ENCODE measurements around the gene SMG9.
"Not testable (repeated sequence)": the region's sequence is repeated elsewhere in the genome, so short reads cannot be mapped to it uniquely, and the experiment has no call there.

SMG9 gene

GRCh38 chr19:43779147-43779819 is 24.5 kb upstream of the SMG9 start:
- Histone ChIP-seq H3K36me3 (ENCODE audit: control insufficient read depth, insufficient read depth, low read length) (no peaks in the 10 kb centered on the region), H3K4me3 (ENCODE audit: low read depth, low read length) (no peak overlapping the region), H3K27ac (ENCODE audit: low read depth, low read length) (no peak overlapping the region), H3K27me3 (ENCODE audit: control insufficient read depth, insufficient read depth, low read length) (peaks cover 25% of the 10 kb centered on the region), H3K9ac (ENCODE audit: low read length) (no peak overlapping the region), H3K4me1 (ENCODE audit: control insufficient read depth, insufficient read depth, low read length) (peaks cover 30% of the 10 kb centered on the region), H3K9me3 (ENCODE audit: control insufficient read depth, insufficient read depth, low read depth, low read length) (no peaks in the 10 kb centered on the region)

DNA sequence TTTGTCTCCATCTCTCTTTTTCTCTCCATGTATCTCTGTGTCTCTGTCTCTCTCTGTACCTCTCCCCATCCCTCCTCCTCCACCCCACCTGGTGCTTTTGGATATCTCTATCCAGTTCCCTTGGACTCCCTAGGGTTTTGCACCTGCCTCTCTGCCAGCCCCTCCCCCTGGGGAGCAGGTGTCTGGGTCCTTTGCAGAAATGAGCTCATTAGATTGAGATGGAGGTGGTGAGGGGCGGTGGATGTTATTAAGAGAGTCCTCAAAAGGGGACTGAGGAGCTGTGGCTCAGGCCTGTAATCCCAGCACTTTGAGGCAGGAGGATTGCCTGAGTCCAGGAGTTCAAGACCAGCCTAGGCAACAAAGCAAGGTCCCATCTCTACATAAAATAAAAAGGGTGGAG is 23.9 kb upstream of the SMG9 start:
- H3K4me3 ChIP-seq (ENCODE audit: low read depth, low read length): no peak overlapping the region
- no peaks in the 10 kb centered on the region for H3K9me3 ChIP-seq (ENCODE audit: control insufficient read depth, insufficient read depth, low read depth, low read length)
- peaks cover 34% of the 10 kb centered on the region for H3K4me1 ChIP-seq (ENCODE audit: control insufficient read depth, insufficient read depth, low read length)
- no peaks in the 10 kb centered on the region for H3K36me3 ChIP-seq (ENCODE audit: control insufficient read depth, insufficient read depth, low read length)
- no peak overlapping the region for H3K27ac ChIP-seq (ENCODE audit: low read depth, low read length)
- H3K9ac ChIP-seq (ENCODE audit: low read length): no peak overlapping the region
- H3K27me3 ChIP-seq (ENCODE audit: control insufficient read depth, insufficient read depth, low read length): peaks cover 32% of the 10 kb centered on the region

- no peaks in the 10 kb centered on the region for H3K9me3 ChIP-seq (ENCODE audit: control insufficient read depth, insufficient read depth, low read depth, low read length)
- H3K27me3 ChIP-seq (ENCODE audit: control insufficient read depth, insufficient read depth, low read length): peaks cover 46% of the 10 kb centered on the region
- no peaks in the 10 kb centered on the region for H3K36me3 ChIP-seq (ENCODE audit: control insufficient read depth, insufficient read depth, low read length)
- H3K9ac ChIP-seq (ENCODE audit: low read length): no peak overlapping the region
- H3K27ac ChIP-seq (ENCODE audit: low read depth, low read length): no peak overlapping the region
- no peak overlapping the region for H3K4me3 ChIP-seq (ENCODE audit: low read depth, low read length)
- peaks cover 39% of the 10 kb centered on the region for H3K4me1 ChIP-seq (ENCODE audit: control insufficient read depth, insufficient read depth, low read length)
Measured at GRCh38 chr19:43777163-43777695, 22.5 kb upstream of the SMG9 start.

DNA sequence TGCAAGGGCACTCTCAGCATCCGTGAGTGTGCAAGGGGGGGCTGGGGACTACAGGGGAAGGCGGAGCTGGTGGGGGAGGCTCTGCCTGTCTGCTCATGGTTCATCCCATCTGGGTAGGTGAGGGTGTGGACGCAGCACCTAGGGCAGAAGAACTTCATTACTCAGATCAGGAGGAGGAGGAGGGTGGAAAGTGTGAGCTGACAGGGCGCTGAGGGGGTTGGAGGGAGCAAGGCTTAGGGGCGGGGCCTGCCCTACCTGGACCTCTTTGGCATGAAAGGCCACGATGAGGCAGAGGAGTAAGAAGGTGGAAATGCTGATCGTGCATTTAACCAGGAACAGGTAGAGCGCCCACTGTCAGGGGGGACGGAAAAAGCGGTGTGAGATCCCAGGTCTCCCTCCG is 21.5 kb upstream of the SMG9 start:
- Histone ChIP-seq H3K4me3 (ENCODE audit: low read depth, low read length) (no peak overlapping the region), H3K27ac (ENCODE audit: low read depth, low read length) (no peak overlapping the region), H3K36me3 (ENCODE audit: control insufficient read depth, insufficient read depth, low read length) (no peaks in the 10 kb centered on the region), H3K27me3 (ENCODE audit: control insufficient read depth, insufficient read depth, low read length) (peaks cover 55% of the 10 kb centered on the region), H3K9ac (ENCODE audit: low read length) (no peak overlapping the region), H3K9me3 (ENCODE audit: control insufficient read depth, insufficient read depth, low read depth, low read length) (no peaks in the 10 kb centered on the region), H3K4me1 (ENCODE audit: control insufficient read depth, insufficient read depth, low read length) (peaks cover 39% of the 10 kb centered on the region)

DNA sequence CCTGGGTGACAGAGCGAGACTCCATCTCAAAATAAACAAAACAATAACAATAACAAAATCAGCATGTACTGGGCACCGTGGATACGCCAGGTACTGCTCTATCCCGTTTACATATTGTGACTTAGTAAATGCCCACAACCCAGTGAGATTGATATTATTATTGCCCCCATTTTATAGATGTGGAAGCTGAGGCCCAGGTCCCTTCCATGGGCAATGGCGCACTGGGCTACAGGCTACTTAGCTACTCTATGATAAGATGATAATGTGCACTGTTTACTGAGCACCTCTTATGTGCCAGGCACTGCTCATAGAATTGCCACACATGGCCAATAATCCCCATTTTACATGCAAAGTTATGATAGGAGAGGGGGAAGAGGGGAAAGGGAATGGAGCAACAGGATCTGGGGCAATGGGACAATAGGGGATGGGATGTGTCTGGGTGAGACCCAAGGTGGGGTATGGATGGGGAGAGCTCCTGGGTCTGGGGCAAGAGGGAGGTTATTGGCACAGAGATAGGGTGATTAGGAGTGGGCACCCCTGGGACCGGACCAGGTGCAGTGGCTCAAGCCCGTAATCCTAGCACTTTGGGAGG is 20.6 kb upstream of the SMG9 start:
- H3K4me1 ChIP-seq (ENCODE audit: control insufficient read depth, insufficient read depth, low read length): peaks cover 39% of the 10 kb centered on the region
- no peak overlapping the region for H3K4me3 ChIP-seq (ENCODE audit: low read depth, low read length)
- no peaks in the 10 kb centered on the region for H3K36me3 ChIP-seq (ENCODE audit: control insufficient read depth, insufficient read depth, low read length)
- H3K27ac ChIP-seq (ENCODE audit: low read depth, low read length): no peak overlapping the region
- H3K27me3 ChIP-seq (ENCODE audit: control insufficient read depth, insufficient read depth, low read length): peaks cover 64% of the 10 kb centered on the region
- H3K9ac ChIP-seq (ENCODE audit: low read length): no peak overlapping the region
- H3K9me3 ChIP-seq (ENCODE audit: control insufficient read depth, insufficient read depth, low read depth, low read length): no peaks in the 10 kb centered on the region

DNA sequence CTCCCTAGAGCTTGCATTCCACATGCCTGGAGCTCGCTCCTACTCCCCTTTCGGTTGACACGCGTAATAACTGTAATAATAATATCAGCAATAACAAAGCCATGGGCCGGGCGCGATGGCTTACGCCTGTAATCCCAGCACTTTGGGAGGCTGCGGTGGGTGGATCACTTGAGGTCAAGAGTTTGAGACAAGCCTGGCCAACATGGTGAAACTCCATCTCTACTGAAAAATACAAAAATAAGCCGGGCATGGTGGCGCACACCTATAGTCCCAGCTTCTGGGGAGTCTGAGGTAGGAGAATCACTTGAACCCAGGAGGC is 20.1 kb upstream of the SMG9 start:
- not testable (repeated sequence) for H3K9me3 ChIP-seq (ENCODE audit: control insufficient read depth, insufficient read depth, low read depth, low read length); H3K36me3 ChIP-seq (ENCODE audit: control insufficient read depth, insufficient read depth, low read length); H3K27ac ChIP-seq (ENCODE audit: low read depth, low read length); H3K9ac ChIP-seq (ENCODE audit: low read length)
- Histone ChIP-seq H3K4me1 (ENCODE audit: control insufficient read depth, insufficient read depth, low read length) (peaks cover 37% of the 10 kb centered on the region), H3K4me3 (ENCODE audit: low read depth, low read length) (peak overlapping the region; percentile 71), H3K27me3 (ENCODE audit: control insufficient read depth, insufficient read depth, low read length) (peaks cover 69% of the 10 kb centered on the region)

GRCh38 chr19:43774103-43774939 is 19.6 kb upstream of the SMG9 start:
- peak overlapping the region; percentile 71 for H3K4me3 ChIP-seq (ENCODE audit: low read depth, low read length)
- no peak overlapping the region for H3K27ac ChIP-seq (ENCODE audit: low read depth, low read length)
- H3K9me3 ChIP-seq (ENCODE audit: control insufficient read depth, insufficient read depth, low read depth, low read length): no peaks in the 10 kb centered on the region
- peak overlapping the region; percentile 39 for H3K9ac ChIP-seq (ENCODE audit: low read length)
- H3K36me3 ChIP-seq (ENCODE audit: control insufficient read depth, insufficient read depth, low read length): no peaks in the 10 kb centered on the region
- peaks cover 31% of the 10 kb centered on the region for H3K4me1 ChIP-seq (ENCODE audit: control insufficient read depth, insufficient read depth, low read length)
- peaks cover 73% of the 10 kb centered on the region for H3K27me3 ChIP-seq (ENCODE audit: control insufficient read depth, insufficient read depth, low read length)

DNA sequence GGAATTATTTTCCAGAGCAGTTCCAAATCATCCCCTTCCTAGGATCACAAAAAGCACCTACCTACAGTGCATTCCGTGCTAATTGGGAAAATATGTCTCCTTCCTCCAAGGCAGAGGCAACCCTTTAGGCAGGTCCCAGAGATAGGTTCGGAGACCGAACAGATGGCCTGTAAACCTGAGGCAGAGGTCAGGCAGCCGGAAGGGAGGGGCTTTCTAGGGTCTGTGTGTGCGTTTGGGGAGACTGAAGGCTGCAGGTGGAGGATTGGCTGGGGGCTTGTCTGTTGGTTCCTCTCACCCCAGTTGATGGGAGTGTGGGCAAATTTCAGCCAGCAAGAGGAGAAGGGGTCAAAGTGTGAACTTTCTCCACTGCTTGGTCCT is 19.0 kb upstream of the SMG9 start:
- Histone ChIP-seq H3K4me3 (ENCODE audit: low read depth, low read length) (peak overlapping the region; percentile 71), H3K36me3 (ENCODE audit: control insufficient read depth, insufficient read depth, low read length) (no peaks in the 10 kb centered on the region), H3K9ac (ENCODE audit: low read length) (no peak overlapping the region), H3K4me1 (ENCODE audit: control insufficient read depth, insufficient read depth, low read length) (peaks cover 29% of the 10 kb centered on the region), H3K27ac (ENCODE audit: low read depth, low read length) (no peak overlapping the region), H3K27me3 (ENCODE audit: control insufficient read depth, insufficient read depth, low read length) (peaks cover 73% of the 10 kb centered on the region), H3K9me3 (ENCODE audit: control insufficient read depth, insufficient read depth, low read depth, low read length) (no peaks in the 10 kb centered on the region)

DNA sequence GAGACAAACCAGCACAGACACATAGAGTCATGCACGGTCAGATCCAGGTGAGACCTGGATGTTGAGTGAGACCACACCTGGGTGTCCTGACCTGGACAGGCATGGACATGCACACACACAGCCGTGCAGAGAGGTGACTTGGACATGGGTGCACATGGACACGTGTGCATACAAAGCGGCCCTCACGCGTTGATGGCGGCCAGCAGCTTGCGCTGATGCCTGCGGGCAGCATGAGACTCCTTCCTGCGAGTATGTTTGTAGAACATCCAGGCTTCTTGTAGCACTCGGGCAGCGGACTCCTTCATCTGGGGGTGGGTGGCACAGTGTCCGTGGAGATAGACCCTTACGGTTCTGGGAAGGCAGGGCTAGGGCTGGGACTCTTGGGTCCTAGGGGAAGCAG is 14.5 kb upstream of the SMG9 start:
- H3K27ac ChIP-seq (ENCODE audit: low read depth, low read length): no peak overlapping the region
- peaks cover 47% of the 10 kb centered on the region for H3K27me3 ChIP-seq (ENCODE audit: control insufficient read depth, insufficient read depth, low read length)
- no peaks in the 10 kb centered on the region for H3K36me3 ChIP-seq (ENCODE audit: control insufficient read depth, insufficient read depth, low read length)
- H3K4me1 ChIP-seq (ENCODE audit: control insufficient read depth, insufficient read depth, low read length): peaks cover 31% of the 10 kb centered on the region
- H3K9me3 ChIP-seq (ENCODE audit: control insufficient read depth, insufficient read depth, low read depth, low read length): no peaks in the 10 kb centered on the region
- H3K4me3 ChIP-seq (ENCODE audit: low read depth, low read length): no peak overlapping the region
- H3K9ac ChIP-seq (ENCODE audit: low read length): no peak overlapping the region

- Histone ChIP-seq H3K36me3 (ENCODE audit: control insufficient read depth, insufficient read depth, low read length) (no peaks in the 10 kb centered on the region), H3K27ac (ENCODE audit: low read depth, low read length) (no peak overlapping the region), H3K9me3 (ENCODE audit: control insufficient read depth, insufficient read depth, low read depth, low read length) (no peaks in the 10 kb centered on the region), H3K4me3 (ENCODE audit: low read depth, low read length) (no peak overlapping the region), H3K4me1 (ENCODE audit: control insufficient read depth, insufficient read depth, low read length) (peaks cover 26% of the 10 kb centered on the region), H3K27me3 (ENCODE audit: control insufficient read depth, insufficient read depth, low read length) (peaks cover 39% of the 10 kb centered on the region), H3K9ac (ENCODE audit: low read length) (no peak overlapping the region)
Measured at GRCh38 chr19:43768273-43769050, 13.7 kb upstream of the SMG9 start.

All from HUES6 (cell line).